WTC11 (cell line): ENCODE data around the gene UBAC2. TPM values are rescaled to one million over a fixed set of nuclear protein-coding genes. Genes with fewer than 3 reads are reported as not detected.

Experiments
- ATAC-seq: fragments of 200-7000 bp; cut with Tn5 transposase; 2 replicates; pipeline ENCODE4 v1.10.0; 2021; ENCODE audit warnings: mild to moderate bottlenecking, moderate library complexity
- CTCF ChIA-PET: fragments of 300-600 bp; sonication (Branson Sonifier 250); formaldehyde crosslinking; loops from one replicate; lab custom pipeline; 2021; ENCODE audit warnings: antibody characterized with exemption; lab: Charles Lee
- POLR2A ChIA-PET: fragments of 350-600 bp; sonication (Branson Sonifier 250); formaldehyde crosslinking; loops from one replicate; lab custom pipeline; 2021; ENCODE audit warnings: antibody characterized with exemption; lab: Charles Lee
- DNase-seq: peaks from one replicate; pipeline ENCODE4 v3.0.0; 2021; ENCODE audit warnings: low spot score
- H3K27ac Mint-ChIP-seq: 2 replicates; pipeline ENCODE4 v1.8.0; 2021; ENCODE audit warnings: mixed read lengths
- H3K27me3 Mint-ChIP-seq: 2 replicates; pipeline ENCODE4 v1.8.0; 2021; ENCODE audit warnings: low read depth, mild to moderate bottlenecking, moderate library complexity, mixed read lengths
- H3K36me3 Mint-ChIP-seq: 2 replicates; pipeline ENCODE4 v1.8.0; 2021; ENCODE audit warnings: mixed read lengths
- H3K4me1 Mint-ChIP-seq: 2 replicates; pipeline ENCODE4 v1.8.0; 2022; ENCODE audit warnings: mixed read lengths
- H3K4me3 Mint-ChIP-seq: 2 replicates; pipeline ENCODE4 v1.8.0; 2021; ENCODE audit warnings: mild to moderate bottlenecking, moderate library complexity, mixed read lengths
- H3K9me3 Mint-ChIP-seq: 2 replicates; pipeline ENCODE4 v1.8.0; 2021; ENCODE audit warnings: mixed read lengths
- CBFB ChIP-seq: sonication (generic); formaldehyde crosslinking; IDR thresholded peaks from 2 replicates; pipeline ENCODE4 v1.8.1; 2022; ENCODE audit warnings: mild to moderate bottlenecking, low read depth, missing genetic modification reagents
- ESRRA ChIP-seq: sonication (generic); formaldehyde crosslinking; IDR thresholded peaks from 2 replicates; pipeline ENCODE4 v1.8.1; 2022; ENCODE audit warnings: mild to moderate bottlenecking, missing genetic modification reagents, borderline replicate concordance
- GABPB1 ChIP-seq: sonication (generic); formaldehyde crosslinking; IDR thresholded peaks from 2 replicates; pipeline ENCODE4 v1.8.1; 2023; ENCODE audit warnings: mild to moderate bottlenecking, missing genetic modification reagents
- KAT7 ChIP-seq: sonication (generic); formaldehyde crosslinking; IDR thresholded peaks from 2 replicates; pipeline ENCODE4 v1.8.1; 2023; ENCODE audit warnings: missing genetic modification reagents, mild to moderate bottlenecking, borderline replicate concordance
- MXD4 ChIP-seq: fragments of 250-450 bp; sonication (Bioruptor Pico); IDR thresholded peaks from 2 replicates; pipeline ENCODE4 v1.8.0; 2021; ENCODE audit warnings: mild to moderate bottlenecking, moderate library complexity, borderline replicate concordance
- NFE2L1 ChIP-seq: sonication (generic); formaldehyde crosslinking; IDR thresholded peaks from 2 replicates; pipeline ENCODE4 v1.8.1; 2023; ENCODE audit warnings: missing genetic modification reagents
- RELA ChIP-seq: sonication (generic); formaldehyde crosslinking; IDR thresholded peaks from 2 replicates; pipeline ENCODE4 v1.8.1; 2022; ENCODE audit warnings: missing genetic modification reagents, mild to moderate bottlenecking, borderline replicate concordance
- RORB ChIP-seq: fragments of 250-450 bp; sonication (Bioruptor Pico); IDR thresholded peaks from 2 replicates; pipeline ENCODE4 v1.9.0; 2021; ENCODE audit warnings: mild to moderate bottlenecking
- SP1 ChIP-seq: sonication (generic); formaldehyde crosslinking; conservative IDR thresholded peaks from 2 replicates; pipeline ENCODE4 v1.8.1; 2022; ENCODE audit warnings: missing genetic modification reagents
- TCF7 ChIP-seq: sonication (generic); formaldehyde crosslinking; IDR thresholded peaks from 2 replicates; pipeline ENCODE4 v1.8.0; 2022; ENCODE audit warnings: mild to moderate bottlenecking, low read depth, missing genetic modification reagents, moderate library complexity
- TEAD1 ChIP-seq: sonication (generic); formaldehyde crosslinking; IDR thresholded peaks from 2 replicates; pipeline ENCODE4 v1.8.0; 2022; ENCODE audit warnings: mild to moderate bottlenecking, missing genetic modification reagents
- ZBTB21 ChIP-seq: sonication (generic); formaldehyde crosslinking; IDR thresholded peaks from 2 replicates; pipeline ENCODE4 v1.8.1; 2023; ENCODE audit warnings: mild to moderate bottlenecking, missing genetic modification reagents, borderline replicate concordance
- ZNF317 ChIP-seq: sonication (generic); formaldehyde crosslinking; IDR thresholded peaks from 2 replicates; pipeline ENCODE4 v1.8.1; 2023; ENCODE audit warnings: low read depth, mild to moderate bottlenecking, moderate library complexity, missing genetic modification reagents, borderline replicate concordance
- ZNF396 ChIP-seq: fragments of 250-450 bp; sonication (Bioruptor Pico); IDR thresholded peaks from 2 replicates; pipeline ENCODE4 v1.8.0; 2021; ENCODE audit warnings: mild to moderate bottlenecking, moderate library complexity, borderline replicate concordance
- total RNA-seq: library from RNA; stranded (reverse); gene quantifications from 3 replicates; pipeline ENCODE4 v1.2.3, GENCODE V29; 2021
- TF ChIP-seq, protein P1 (sequence below): sonication (generic); formaldehyde crosslinking; IDR thresholded peaks from 2 replicates; pipeline ENCODE4 v1.8.0; 2023; ENCODE audit warnings: missing genetic modification reagents, mild to moderate bottlenecking, borderline replicate concordance
- TF ChIP-seq, protein P2 (sequence below): sonication (generic); formaldehyde crosslinking; IDR thresholded peaks from 2 replicates; pipeline ENCODE4 v1.8.1; 2022; ENCODE audit warnings: missing genetic modification reagents, borderline replicate concordance
- TF ChIP-seq, protein P3 (sequence below): fragments of 200-600 bp; IDR thresholded peaks from 2 replicates; pipeline ENCODE4 v1.8.0; 2022; ENCODE audit warnings: antibody characterized with exemption
- TF ChIP-seq, protein P4 (sequence below): sonication (generic); formaldehyde crosslinking; IDR thresholded peaks from 2 replicates; pipeline ENCODE4 v1.8.1; 2023; ENCODE audit warnings: mild to moderate bottlenecking, missing genetic modification reagents

The UBAC2 gene
- total RNA-seq, 1 experiment from 2014 or later = 64.7 TPM

DNA sequence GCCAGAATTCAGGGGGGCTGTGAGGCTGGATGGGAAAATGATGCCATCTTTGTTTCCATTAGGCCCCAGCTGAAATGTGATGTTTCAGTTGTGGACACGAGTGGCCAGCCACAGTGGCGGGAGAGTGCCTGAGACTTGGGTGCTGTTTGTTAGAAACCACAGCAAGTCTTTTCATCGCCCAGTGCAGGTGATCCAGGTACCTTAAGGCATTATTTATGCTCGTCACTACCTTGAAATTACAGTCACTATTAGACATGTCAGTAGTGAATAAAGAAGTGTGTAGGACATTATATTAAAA, 218.1 kb downstream of the UBAC2 start:
- no peak for DNase-seq
- POLR2A ChIA-PET = no interaction called here
- no peak for ATAC-seq
- TF ChIP-seq ZNF317 (no peak), KAT7 (CRISPR knock-in tag) (no peak), RELA (CRISPR knock-in tag) (no peak), TEAD1 (CRISPR knock-in tag) (no peak), ZNF396 (CRISPR knock-in tag) (no peak)
- peaks cover 14% of the 10 kb centered on the region for H3K4me1 Mint-ChIP-seq
- H3K27ac Mint-ChIP-seq = no peak overlapping the region
- CTCF ChIA-PET = interaction anchor here (0.6 to 2.0 kb wide), 2 partner anchors 32 to 124 kb away, joined by 3 to 7 read pairs; no protein-coding TSS in a partner anchor
- no peak overlapping the region for H3K4me3 Mint-ChIP-seq
- no peaks in the 10 kb centered on the region for H3K9me3 Mint-ChIP-seq
- H3K27me3 Mint-ChIP-seq = no peaks in the 10 kb centered on the region; the same call in 1 of the 2 replicates
- no peaks in the 10 kb centered on the region for H3K36me3 Mint-ChIP-seq

DNA sequence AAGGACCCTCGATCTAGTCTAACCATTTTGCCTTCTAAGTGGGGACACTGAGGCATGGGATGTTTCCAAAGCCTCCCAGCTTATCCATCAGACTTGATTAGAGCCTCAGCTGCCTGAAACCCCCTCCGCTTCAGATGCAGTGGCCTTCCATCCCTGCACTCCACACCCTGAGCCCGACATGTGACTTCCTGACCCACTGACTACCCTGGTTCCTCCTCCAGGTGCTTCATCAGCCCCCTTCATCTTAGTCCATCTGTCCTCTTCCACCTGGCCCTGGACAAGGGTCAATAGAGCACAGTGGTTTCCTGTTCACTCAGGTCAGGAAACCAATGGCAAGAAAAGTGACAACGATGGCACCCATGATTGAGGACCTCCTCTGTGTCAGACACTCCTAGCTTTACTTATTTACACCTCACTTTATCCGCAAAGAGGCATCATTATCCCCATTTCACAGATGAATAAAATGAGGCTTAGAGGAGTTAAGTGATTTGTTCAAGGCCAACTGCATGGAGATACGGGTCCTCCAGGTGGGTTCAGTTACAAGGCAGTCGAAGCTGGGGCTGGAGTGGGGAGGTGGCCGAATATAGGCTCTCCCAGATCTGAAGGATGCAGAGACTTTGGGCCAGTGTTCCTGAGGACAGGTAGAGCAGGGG, 219.1 kb downstream of the UBAC2 start:
- no peak overlapping the region for H3K4me3 Mint-ChIP-seq
- no peak for DNase-seq
- no peak for TF ChIP-seq GABPB1
- TF ChIP-seq TCF7 (CRISPR knock-in tag) = no peak
- TF ChIP-seq ESRRA = no peak
- TF ChIP-seq, all 79 proteins: peak for 0
- no peaks in the 10 kb centered on the region; the same call in 1 of the 2 replicates for H3K27me3 Mint-ChIP-seq
- no peak for ATAC-seq
- ChIA-PET CTCF (interaction anchor here (2.0 kb wide), 1 partner anchor 33 kb away, joined by 7 read pairs; no protein-coding TSS in a partner anchor), POLR2A (no interaction called here)
- H3K27ac Mint-ChIP-seq = no peak overlapping the region
- no peaks in the 10 kb centered on the region for H3K36me3 Mint-ChIP-seq
- H3K4me1 Mint-ChIP-seq = peaks cover 14% of the 10 kb centered on the region
- H3K9me3 Mint-ChIP-seq = no peaks in the 10 kb centered on the region

DNA sequence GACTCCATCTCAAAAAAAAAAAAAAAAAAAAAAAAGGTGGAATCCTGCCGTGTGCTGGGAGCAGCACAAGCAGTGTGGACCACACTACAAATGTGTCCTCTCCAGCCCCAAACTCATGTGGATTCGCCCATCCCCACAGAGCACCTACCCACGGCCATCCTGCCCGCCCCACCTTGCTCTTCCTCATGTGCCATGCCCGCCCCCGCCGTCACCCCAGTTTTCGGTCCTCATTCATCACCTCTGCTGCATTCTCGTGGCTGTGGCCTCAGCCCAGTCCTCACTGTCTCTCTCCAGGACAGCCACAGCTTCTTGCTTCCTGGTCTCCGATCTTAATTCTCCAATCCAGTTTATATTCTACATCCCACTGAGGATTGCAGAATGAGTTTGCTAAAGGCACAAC, 220.6 kb downstream of the UBAC2 start:
- no peaks in the 10 kb centered on the region for H3K36me3 Mint-ChIP-seq
- TF ChIP-seq, protein P1, sequence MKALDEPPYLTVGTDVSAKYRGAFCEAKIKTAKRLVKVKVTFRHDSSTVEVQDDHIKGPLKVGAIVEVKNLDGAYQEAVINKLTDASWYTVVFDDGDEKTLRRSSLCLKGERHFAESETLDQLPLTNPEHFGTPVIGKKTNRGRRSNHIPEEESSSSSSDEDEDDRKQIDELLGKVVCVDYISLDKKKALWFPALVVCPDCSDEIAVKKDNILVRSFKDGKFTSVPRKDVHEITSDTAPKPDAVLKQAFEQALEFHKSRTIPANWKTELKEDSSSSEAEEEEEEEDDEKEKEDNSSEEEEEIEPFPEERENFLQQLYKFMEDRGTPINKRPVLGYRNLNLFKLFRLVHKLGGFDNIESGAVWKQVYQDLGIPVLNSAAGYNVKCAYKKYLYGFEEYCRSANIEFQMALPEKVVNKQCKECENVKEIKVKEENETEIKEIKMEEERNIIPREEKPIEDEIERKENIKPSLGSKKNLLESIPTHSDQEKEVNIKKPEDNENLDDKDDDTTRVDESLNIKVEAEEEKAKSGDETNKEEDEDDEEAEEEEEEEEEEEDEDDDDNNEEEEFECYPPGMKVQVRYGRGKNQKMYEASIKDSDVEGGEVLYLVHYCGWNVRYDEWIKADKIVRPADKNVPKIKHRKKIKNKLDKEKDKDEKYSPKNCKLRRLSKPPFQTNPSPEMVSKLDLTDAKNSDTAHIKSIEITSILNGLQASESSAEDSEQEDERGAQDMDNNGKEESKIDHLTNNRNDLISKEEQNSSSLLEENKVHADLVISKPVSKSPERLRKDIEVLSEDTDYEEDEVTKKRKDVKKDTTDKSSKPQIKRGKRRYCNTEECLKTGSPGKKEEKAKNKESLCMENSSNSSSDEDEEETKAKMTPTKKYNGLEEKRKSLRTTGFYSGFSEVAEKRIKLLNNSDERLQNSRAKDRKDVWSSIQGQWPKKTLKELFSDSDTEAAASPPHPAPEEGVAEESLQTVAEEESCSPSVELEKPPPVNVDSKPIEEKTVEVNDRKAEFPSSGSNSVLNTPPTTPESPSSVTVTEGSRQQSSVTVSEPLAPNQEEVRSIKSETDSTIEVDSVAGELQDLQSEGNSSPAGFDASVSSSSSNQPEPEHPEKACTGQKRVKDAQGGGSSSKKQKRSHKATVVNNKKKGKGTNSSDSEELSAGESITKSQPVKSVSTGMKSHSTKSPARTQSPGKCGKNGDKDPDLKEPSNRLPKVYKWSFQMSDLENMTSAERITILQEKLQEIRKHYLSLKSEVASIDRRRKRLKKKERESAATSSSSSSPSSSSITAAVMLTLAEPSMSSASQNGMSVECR (CRISPR knock-in tag) = no peak
- TF ChIP-seq MXD4 (CRISPR knock-in tag) (no peak), NFE2L1 (CRISPR knock-in tag) (no peak), CBFB (no peak), SP1 (CRISPR knock-in tag) (no peak)
- TF ChIP-seq, all 79 proteins: peak for 0
- H3K4me3 Mint-ChIP-seq = no peak overlapping the region
- peak overlapping the region; percentile 68; the same call in 1 of the 2 replicates for H3K27ac Mint-ChIP-seq
- H3K9me3 Mint-ChIP-seq = no peaks in the 10 kb centered on the region
- no peak for DNase-seq
- ChIA-PET POLR2A (interaction anchor here (0.6 kb wide), 1 partner anchor 194 kb away, joined by 4 read pairs; no protein-coding TSS in a partner anchor), CTCF (interaction anchor here (1.1 kb wide), 1 partner anchor 13 kb away, joined by 5 read pairs; no protein-coding TSS in a partner anchor)
- H3K27me3 Mint-ChIP-seq = no peaks in the 10 kb centered on the region; the same call in 1 of the 2 replicates
- no peak for ATAC-seq
- peaks cover 22% of the 10 kb centered on the region for H3K4me1 Mint-ChIP-seq

DNA sequence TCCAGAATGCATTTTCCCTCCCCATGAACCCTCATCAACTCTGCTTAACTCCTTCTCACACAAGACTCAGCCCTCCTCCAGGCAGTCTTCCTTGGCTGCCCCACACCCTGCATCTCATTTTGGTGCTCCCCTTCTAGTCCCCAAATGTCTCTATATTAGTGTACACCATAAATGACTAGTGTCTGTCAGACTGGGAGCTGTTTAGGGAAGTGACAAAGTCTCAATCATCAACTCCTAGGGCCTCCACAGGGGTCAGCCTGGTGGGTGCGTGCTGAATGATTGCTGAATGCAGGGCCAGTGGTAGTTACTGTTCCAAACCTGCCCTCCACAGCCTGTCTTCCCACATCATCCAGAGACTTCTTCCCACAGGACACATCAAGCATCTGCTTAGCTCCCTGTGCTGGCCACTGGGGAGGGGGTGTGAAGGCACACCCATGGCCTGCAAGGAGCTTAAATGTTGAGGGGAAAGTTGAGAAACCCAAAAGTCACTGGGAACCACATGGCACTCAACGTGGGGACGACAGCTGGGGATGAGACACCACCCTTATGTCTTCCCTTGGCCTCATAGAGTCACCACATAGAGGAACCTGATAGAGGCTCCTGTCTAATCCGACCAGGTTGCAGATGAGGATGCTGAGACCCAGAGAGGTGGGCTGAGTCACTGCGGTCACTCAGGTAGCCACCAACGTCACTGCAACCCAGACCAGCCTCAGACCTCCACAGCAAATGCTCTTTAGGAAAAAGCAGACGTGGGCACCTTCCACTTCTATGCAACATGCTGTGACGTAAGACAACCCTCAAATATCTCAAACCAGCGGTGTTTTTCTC, 221.3 kb downstream of the UBAC2 start:
- H3K4me1 Mint-ChIP-seq = peaks cover 19% of the 10 kb centered on the region
- POLR2A ChIA-PET = no interaction called here
- ATAC-seq = no peak
- no peak overlapping the region for H3K4me3 Mint-ChIP-seq
- CTCF ChIA-PET = no interaction called here
- H3K36me3 Mint-ChIP-seq = no peaks in the 10 kb centered on the region
- no peaks in the 10 kb centered on the region for H3K9me3 Mint-ChIP-seq
- no peak overlapping the region for H3K27ac Mint-ChIP-seq
- no peaks in the 10 kb centered on the region; the same call in 1 of the 2 replicates for H3K27me3 Mint-ChIP-seq
- no peak for DNase-seq
- no peak for TF ChIP-seq SP1 (CRISPR knock-in tag)
- TF ChIP-seq ZBTB21 (CRISPR knock-in tag) = no peak
- TF ChIP-seq, protein P2, sequence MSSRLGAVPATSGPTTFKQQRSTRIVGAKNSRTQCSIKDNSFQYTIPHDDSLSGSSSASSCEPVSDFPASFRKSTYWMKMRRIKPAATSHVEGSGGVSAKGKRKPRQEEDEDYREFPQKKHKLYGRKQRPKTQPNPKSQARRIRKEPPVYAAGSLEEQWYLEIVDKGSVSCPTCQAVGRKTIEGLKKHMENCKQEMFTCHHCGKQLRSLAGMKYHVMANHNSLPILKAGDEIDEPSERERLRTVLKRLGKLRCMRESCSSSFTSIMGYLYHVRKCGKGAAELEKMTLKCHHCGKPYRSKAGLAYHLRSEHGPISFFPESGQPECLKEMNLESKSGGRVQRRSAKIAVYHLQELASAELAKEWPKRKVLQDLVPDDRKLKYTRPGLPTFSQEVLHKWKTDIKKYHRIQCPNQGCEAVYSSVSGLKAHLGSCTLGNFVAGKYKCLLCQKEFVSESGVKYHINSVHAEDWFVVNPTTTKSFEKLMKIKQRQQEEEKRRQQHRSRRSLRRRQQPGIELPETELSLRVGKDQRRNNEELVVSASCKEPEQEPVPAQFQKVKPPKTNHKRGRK (CRISPR knock-in tag) = no peak
- no peak for TF ChIP-seq RORB (CRISPR knock-in tag)
- TF ChIP-seq, protein P3, sequence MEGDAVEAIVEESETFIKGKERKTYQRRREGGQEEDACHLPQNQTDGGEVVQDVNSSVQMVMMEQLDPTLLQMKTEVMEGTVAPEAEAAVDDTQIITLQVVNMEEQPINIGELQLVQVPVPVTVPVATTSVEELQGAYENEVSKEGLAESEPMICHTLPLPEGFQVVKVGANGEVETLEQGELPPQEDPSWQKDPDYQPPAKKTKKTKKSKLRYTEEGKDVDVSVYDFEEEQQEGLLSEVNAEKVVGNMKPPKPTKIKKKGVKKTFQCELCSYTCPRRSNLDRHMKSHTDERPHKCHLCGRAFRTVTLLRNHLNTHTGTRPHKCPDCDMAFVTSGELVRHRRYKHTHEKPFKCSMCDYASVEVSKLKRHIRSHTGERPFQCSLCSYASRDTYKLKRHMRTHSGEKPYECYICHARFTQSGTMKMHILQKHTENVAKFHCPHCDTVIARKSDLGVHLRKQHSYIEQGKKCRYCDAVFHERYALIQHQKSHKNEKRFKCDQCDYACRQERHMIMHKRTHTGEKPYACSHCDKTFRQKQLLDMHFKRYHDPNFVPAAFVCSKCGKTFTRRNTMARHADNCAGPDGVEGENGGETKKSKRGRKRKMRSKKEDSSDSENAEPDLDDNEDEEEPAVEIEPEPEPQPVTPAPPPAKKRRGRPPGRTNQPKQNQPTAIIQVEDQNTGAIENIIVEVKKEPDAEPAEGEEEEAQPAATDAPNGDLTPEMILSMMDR = no peak
- TF ChIP-seq, protein P4, sequence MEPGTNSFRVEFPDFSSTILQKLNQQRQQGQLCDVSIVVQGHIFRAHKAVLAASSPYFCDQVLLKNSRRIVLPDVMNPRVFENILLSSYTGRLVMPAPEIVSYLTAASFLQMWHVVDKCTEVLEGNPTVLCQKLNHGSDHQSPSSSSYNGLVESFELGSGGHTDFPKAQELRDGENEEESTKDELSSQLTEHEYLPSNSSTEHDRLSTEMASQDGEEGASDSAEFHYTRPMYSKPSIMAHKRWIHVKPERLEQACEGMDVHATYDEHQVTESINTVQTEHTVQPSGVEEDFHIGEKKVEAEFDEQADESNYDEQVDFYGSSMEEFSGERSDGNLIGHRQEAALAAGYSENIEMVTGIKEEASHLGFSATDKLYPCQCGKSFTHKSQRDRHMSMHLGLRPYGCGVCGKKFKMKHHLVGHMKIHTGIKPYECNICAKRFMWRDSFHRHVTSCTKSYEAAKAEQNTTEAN = no peak
